ENCODE data around the gene PRAMEF14.
"Not testable (repeated sequence)": the region's sequence is repeated elsewhere in the genome, so short reads cannot be mapped to it uniquely, and the experiment has no call there.

The PRAMEF14 gene, protein sequence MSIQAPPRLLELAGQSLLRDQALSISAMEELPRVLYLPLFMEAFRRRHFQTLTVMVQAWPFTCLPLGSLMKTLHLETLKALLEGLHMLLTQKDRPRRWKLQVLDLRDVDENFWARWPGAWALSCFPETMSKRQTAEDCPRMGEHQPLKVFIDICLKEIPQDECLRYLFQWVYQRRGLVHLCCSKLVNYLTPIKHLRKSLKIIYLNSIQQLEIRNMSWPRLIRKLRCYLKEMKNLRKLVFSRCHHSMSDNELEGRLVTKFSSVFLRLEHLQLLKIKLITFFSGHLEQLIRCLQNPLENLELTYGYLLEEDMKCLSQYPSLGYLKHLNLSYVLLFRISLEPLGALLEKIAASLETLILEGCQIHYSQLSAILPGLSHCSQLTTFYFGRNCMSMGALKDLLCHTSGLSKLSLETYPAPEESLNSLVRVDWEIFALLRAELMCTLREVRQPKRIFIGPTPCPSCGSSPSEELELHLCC

GRCh38 chr1:13347034-13347433, at the start of gene PRAMEF14:
PRAMEF14 (minus strand) TSS chr1:13347134; CDS start chr1:13345314, 1,820 bp downstream.
- not testable (repeated sequence) for FAIRE-seq; DNase-seq (ENCODE audit: insufficient read length, low spot score)

DNA sequence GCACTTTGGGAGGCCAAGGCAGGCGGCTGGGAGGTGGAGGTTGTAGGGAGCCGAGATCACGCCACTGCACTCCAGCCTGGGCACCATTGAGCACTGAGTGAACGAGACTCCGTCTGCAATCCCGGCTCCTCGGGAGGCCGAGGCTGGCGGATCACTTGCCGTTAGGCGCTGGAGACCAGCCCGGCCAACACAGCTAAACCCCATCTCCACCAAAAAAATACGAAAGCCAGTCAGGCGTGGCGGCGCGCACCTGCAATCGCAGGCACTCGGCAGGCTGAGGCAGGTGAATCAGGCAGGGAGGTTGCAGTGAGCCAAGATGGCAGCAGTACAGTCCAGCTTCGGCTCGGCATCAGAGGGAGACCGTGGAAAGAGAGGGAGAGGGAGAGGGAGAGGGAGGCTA, 48.4 kb upstream of the PRAMEF14 start:
- not testable (repeated sequence) for DNase-seq (ENCODE audit: insufficient read length, low spot score); FAIRE-seq

GRCh38 chr1:13394761-13395160, 47.8 kb upstream of the PRAMEF14 start:
- DNase-seq (ENCODE audit: insufficient read length, low spot score); FAIRE-seq: not testable (repeated sequence)

DNA sequence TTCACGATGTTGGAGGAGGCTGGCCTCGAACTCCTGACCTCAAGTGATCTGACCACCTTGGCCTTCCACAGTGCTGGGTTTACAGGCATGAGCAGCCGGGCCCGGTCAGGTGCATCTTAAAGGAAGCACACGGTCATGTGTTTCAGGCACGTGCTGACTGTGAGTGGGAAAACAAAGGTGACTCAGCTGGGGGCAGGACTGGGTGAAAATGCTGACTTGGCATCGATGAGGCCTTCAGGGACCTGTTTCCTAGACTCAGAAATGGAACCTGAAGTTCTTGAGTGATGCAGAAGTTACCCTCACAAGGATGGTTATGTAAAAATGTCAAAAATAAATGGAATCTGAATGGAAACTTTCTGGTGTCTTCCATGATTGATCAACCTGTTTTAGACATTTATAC, 46.1 kb upstream of the PRAMEF14 start:
- not testable (repeated sequence) for DNase-seq (ENCODE audit: insufficient read length, low spot score); FAIRE-seq

DNA sequence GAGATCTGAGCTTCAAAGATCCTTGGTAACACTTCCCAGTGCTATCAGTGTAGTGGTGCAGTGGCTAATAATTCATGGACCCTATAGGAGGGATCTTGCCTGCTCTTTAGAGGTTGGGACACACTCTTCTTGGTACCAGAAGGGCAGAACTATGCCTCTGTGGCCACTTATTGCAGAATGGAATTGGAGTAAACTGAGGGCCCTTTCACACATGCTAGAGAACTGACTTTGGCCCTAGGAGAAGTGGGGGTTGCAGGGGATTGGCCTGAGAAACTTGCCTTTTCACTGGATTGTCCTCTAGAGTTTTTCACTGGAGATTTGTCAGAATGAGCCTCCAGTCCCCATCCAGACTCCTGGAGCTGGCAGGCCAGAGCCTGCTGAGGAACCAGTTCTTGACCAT, 42.4 kb upstream of the PRAMEF14 start, which contains the start of gene PRAMEF17:
Gene PRAMEF17 (plus strand): TSS at position 301 of the 400 bp plus-strand sequence. CDS start 26 bp downstream, at position 327.
- not testable (repeated sequence) for FAIRE-seq; DNase-seq (ENCODE audit: insufficient read length, low spot score)

DNA sequence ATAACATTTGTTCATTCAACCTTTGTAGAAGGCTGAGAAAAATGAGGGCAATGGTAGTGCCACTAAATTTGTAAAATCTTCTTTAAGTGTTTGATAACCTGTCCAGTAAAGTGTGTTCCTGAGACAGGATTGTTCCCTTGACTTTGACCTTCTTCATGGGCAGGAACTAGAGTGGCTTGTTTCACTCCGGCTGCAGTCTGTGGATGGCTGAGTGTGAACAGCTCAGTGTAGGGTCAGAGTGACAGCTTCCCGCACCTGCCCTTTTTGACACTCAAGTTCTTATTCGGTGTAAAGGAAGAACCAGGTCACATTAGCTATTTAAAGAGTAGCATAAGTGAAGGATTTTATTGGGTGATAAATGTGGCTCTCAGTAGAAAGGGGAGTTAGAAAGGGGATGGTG, 33.4 kb upstream of the PRAMEF14 start:
- DNase-seq (ENCODE audit: insufficient read length, low spot score); FAIRE-seq: not testable (repeated sequence)

DNA sequence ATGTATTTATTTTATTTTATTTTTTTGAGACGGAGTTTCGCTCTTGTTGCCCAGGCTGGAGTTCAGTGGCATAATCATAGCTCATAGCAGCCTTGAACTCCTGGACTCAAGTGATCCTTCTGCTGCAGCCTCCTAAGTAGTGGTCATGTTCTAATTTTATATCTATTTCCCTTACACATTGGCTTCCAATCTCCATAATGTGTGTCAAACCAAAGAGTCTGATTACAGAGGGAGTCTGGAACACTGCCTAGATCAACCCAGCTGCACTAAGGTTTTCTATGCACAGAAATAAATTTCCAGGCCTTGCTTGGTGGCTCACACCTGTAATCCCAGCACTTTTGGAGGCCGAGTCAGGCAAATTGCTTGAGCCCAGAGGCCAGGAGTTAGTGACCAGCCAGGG, 32.0 kb upstream of the PRAMEF14 start:
- not testable (repeated sequence) for DNase-seq (ENCODE audit: insufficient read length, low spot score); FAIRE-seq

GRCh38 chr1:13368544-13368943, 21.6 kb upstream of the PRAMEF14 start:
- TF ChIP-seq CTCF (IDR thresholded peaks at IDR 0.05; ENCODE audit: insufficient read depth, missing control alignments) = peak; percentile 7
- not testable (repeated sequence) for FAIRE-seq; DNase-seq (ENCODE audit: insufficient read length, low spot score)

DNA sequence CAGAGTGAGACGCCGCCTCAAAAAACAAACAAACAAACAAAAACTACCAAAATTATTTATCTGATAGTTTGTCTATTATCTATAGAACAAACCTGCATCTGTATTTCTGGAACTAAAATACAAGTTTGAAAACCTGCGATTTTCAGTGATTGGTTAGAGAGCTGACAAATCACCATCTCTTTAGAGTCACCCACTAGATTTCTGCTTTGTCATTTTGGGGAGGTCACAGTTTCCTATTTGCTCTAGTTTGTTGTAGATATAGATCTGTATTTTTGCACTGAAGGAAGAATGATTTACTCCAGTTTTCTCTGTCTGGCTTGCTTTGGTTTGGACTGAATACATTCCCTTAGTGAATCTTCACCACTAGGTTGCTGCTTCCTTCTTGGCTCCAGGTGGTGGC, 19.6 kb upstream of the PRAMEF14 start:
- not testable (repeated sequence) for FAIRE-seq; DNase-seq (ENCODE audit: insufficient read length, low spot score)

DNA sequence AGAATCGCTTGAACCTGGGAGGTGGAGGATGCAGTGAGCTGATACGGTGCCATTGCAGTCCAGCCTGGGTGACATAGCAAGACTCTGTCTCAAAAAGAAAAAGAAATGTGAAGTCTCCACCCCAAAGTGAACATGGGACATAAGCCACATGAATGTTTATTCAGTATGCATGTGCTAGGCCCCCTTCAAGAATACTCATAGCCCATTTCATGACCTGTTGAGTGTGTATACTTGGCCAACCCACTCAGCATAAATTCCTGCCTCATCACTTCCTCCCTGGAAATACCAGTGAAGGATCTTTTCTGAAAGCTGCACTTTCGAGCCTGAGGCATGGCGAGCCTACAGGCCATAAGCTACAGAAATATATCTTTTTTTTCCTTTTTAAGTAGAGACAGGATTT, 18.0 kb upstream of the PRAMEF14 start:
- FAIRE-seq; DNase-seq (ENCODE audit: insufficient read length, low spot score): not testable (repeated sequence)

DNA sequence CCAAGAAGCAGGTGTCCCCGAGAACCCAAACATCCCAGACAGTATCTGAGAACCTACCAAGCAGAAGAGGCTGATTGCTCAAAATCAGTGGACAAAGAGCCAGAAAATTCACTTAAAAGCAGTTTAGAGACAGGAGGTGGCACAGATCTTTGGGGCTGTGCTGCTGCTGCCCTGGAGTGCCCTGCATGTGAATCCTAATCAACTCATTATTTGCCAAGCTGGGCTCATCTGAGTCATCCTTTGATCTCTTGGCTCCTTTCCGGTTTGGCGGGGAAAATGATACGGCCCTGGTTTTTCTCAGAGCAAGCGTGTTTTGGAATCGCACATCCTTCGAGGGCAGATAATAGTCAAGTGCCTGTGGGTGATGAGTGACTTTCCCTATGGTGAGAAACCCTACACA, 15.4 kb upstream of the PRAMEF14 start:
- not testable (repeated sequence) for FAIRE-seq; DNase-seq (ENCODE audit: insufficient read length, low spot score)

GRCh38 chr1:13356774-13357173, 9.8 kb upstream of the PRAMEF14 start:
- not testable (repeated sequence) for FAIRE-seq; DNase-seq (ENCODE audit: insufficient read length, low spot score)
- TF ChIP-seq CTCF (IDR thresholded peaks at IDR 0.05; ENCODE audit: insufficient read depth, missing control alignments) = peak; percentile 68

GRCh38 chr1:13354475-13354874, 7.5 kb upstream of the PRAMEF14 start:
- FAIRE-seq; DNase-seq (ENCODE audit: insufficient read length, low spot score): not testable (repeated sequence)
- TF ChIP-seq CTCF (IDR thresholded peaks at IDR 0.05; ENCODE audit: insufficient read depth, missing control alignments) = peak; percentile 3

GRCh38 chr1:13353476-13353875, 6.5 kb upstream of the PRAMEF14 start:
- not testable (repeated sequence) for DNase-seq (ENCODE audit: insufficient read length, low spot score); FAIRE-seq

DNA sequence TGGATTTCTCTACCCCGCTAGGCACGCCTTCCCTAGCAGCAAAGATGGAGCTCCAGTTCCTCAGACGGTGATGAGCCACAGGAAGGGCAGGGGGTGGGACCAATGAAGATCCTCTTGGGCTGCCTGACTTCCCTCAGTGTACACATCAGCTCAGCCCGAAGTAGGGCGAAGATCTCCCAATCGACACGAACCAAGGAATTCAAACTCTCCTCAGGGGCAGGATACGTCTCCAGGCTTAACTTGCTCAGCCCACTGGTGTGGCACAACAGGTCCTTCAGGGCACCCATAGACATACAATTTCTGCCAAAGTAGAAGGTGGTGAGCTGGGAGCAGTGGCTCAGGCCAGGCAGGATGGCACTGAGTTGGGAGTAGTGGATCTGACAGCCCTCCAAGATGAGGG, 4.4 kb downstream of the PRAMEF14 start:
- FAIRE-seq; DNase-seq (ENCODE audit: insufficient read length, low spot score): not testable (repeated sequence)

DNA sequence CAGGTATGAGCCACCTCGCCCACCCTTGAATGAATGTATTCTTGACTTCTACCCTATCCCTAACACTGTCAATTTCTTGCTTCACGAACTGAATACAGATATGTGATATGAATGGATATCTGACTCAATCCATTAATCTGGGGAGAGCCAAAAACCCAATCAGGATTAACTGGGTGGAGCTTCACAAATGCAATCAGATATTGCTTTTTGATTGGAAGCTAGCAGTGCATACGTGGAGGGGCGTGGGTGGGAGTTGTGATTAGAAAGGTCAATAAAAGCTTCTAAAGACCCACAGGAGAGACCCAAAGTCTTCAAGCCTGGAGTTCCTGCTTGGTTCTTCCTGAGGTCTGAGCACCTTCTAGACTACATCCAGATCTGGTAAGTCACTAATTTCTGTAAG, 31.7 kb downstream of the PRAMEF14 start, which contains the start of gene PRAMEF15:
Gene PRAMEF15 (plus strand): TSS at position 301 of the 400 bp plus-strand sequence. CDS start 2,827 bp downstream, outside the sequence.
- FAIRE-seq; DNase-seq (ENCODE audit: insufficient read length, low spot score): not testable (repeated sequence)
